ENCODE data around the gene QSOX1. TPM values are rescaled to one million over a fixed set of nuclear protein-coding genes. Genes with fewer than 3 reads are reported as not detected.
"Not testable (repeated sequence)": the region's sequence is repeated elsewhere in the genome, so short reads cannot be mapped to it uniquely, and the experiment has no call there.

The QSOX1 gene
- polyA plus RNA-seq, 1 donor = 50.2 TPM

DNA sequence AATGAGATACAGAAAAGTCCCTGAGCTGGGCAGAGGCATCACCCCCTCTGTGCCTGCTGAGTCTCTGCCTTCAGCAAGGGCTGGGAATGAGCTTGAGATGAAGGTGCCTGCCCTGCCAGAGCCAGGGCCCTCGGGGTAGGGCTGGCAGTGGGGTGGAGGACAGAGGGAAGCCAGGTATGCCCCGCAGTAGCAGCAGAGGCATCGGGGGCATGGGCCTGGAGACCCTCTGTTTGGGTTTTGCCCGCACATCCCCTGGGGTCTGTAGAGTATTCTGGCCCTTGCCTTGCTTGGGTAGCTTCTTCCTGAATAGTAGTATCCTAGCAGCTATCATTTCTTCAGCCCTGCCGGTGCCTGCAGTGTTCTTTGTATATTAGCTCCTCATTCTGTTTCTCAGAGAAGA lies 33.0 kb downstream of the QSOX1 start:
- no peak for DNase-seq

GRCh38 chr1:180188091-180188506 lies 33.4 kb downstream of the QSOX1 start:
- DNase-seq = peak; percentile 66

DNA sequence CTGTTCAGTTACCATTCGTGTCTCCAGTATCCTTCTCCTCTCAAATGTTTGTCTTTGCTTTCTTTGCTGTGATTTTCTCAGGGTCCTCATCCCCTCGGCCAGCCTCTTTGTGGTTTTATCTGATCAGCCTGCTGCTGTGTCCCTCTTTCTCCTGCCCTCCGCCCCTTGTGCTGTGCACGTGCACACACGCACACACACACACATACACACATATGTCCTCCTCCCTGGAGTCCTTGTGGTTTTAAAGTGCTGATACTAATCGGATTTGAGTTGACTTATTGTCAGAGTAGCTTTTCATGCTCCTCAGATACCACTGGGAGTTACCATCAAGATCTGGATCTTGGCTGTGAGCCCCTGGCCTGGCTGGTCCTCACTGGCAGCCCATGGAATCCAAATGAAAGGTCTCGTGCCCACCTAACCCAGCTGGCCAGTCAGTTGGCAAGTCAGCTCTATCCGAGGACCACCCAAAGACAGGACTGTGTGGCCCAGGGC lies 34.1 kb downstream of the QSOX1 start:
- no peak for DNase-seq

GRCh38 chr1:180190091-180190490 lies 35.4 kb downstream of the QSOX1 start:
- no peak for DNase-seq

DNA sequence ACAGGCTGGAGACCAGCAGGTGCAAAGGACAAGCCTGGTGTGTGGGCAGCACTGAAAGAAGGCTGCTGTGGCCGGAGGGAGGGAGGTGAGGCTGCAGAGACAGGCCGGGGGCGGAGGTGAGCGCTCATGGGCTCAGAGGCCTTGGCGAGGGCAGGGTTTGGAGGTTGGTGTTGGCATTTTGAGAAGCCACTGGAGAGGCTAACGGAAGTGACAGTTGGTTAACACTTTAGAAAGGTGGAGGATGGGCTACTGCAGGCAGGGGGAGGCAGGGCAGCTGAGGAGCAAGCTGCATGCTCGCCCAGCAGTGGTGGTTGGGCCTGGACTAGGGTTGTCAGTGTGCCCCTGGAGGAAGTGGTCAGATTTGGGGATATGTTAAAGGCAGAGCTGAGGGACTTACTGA lies 37.5 kb downstream of the QSOX1 start:
- DNase-seq = no peak

DNA sequence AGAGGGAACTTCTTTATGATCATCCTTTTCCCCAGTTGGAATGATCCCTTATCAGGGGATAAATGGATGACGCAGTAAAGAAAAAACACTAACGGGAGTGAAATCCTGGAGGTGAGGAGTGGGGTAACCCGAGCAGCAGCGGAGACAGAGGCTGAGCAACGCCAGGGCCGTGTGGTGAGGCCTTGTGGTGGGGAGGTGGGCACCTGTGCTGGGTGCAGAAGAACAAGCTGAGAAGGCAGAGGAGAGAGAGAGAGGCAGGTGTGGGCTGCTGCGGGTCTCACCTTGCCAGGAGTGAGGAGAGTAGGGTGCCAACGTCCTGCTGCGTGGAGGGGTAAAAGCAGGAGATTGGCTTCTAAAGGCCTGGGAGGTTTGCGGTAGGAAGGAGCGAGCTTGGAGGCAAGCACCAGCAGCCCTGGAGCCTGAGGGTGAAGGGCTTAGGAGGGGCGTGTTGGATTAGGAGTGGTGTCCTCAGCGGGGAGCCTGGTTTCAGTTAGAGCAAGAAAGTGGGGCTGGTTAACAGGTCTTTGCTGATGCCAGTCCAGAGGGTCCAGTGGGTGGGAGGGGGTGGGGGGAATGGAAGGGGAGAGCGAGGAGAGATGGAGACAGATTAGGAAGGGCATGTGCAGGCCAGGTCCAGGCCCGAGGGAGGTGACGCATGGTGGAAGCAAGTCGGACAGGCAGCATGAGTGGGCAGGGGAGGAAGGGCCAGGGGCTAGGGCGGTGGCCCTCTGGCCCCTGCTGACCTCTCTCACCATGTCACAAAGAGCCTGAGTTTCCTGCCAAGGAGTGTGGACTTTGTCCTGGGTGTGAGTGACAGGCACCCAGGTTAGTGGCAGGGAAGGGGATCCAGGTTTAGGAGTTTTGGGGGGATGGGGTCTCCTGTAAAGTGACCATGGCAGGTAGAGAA lies 38.7 kb downstream of the QSOX1 start:
- no peak for DNase-seq

GRCh38 chr1:180194048-180194425 lies 39.4 kb downstream of the QSOX1 start:
- DNase-seq = no peak

- DNase-seq = no peak
Observed at GRCh38 chr1:180194546-180195207, 40.0 kb downstream of the QSOX1 start.

GRCh38 chr1:180195401-180195800 lies 40.7 kb downstream of the QSOX1 start:
- no peak for DNase-seq

DNA sequence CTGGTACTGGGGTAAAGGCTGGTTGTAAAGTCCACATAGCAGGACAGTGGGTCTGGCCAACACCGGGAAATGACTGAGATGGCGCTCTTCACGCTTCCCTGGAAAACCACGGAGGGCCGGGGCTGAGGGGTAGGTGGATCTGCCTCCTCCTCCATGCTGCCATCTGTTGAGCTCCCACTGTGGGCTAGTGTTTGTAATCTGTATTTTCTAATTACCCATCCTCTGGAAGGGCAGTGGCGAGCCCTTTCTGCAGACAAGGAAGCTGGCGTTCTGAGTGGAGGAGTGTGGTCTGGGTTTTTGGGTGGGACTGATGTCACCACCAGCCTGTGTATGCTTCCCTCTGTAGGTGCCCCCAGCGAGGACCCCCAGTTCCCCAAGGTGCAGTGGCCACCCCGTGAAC lies 41.2 kb downstream of the QSOX1 start:
- DNase-seq = no peak

- DNase-seq = no peak
Observed at GRCh38 chr1:180196436-180197003, 41.9 kb downstream of the QSOX1 start.

- no peak for DNase-seq
Observed at GRCh38 chr1:180197231-180197630, 42.6 kb downstream of the QSOX1 start.

DNA sequence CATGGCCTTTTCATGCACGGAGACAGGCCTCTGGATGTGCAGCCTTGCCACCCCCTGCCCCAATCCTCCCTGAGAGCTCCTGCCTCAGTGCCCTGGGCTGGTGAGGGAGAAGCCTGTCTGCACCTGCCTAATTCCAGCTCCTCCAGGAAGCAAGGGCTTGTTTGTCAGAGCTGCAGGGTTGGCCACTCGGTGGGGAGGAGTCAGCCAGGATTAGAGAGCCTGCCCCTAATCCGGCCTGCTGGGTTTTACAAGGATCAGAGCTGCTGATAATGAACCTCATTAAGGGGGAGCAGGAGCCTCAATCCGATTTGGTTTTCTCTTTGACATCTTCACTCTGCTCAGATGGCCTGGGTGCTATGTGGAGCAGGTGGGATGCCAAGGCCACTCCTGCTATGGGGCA lies 43.5 kb downstream of the QSOX1 start:
- DNase-seq = no peak

- DNase-seq = no peak
Observed at GRCh38 chr1:180198611-180199010, 43.9 kb downstream of the QSOX1 start.

DNA sequence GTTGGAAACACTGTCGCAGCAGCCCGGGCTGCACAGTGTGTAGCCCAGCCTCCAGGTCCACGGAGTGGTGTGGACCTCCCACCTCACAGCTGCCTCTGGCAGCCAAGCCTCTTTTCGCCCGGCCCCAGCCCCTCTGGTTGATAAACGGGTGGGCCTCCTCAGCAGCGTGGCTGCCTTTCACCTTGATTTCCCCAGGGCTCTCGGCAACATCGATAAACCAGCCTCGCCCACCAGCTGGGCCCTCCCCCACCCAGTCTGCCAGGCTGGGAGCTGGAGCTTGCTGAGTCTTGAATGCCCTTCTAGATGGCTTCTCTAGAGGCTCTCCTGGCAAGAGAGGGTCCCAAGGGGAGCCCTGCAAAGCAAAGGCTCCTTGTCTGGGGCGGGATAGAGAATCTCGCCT lies 44.3 kb downstream of the QSOX1 start:
- no peak for DNase-seq

DNA sequence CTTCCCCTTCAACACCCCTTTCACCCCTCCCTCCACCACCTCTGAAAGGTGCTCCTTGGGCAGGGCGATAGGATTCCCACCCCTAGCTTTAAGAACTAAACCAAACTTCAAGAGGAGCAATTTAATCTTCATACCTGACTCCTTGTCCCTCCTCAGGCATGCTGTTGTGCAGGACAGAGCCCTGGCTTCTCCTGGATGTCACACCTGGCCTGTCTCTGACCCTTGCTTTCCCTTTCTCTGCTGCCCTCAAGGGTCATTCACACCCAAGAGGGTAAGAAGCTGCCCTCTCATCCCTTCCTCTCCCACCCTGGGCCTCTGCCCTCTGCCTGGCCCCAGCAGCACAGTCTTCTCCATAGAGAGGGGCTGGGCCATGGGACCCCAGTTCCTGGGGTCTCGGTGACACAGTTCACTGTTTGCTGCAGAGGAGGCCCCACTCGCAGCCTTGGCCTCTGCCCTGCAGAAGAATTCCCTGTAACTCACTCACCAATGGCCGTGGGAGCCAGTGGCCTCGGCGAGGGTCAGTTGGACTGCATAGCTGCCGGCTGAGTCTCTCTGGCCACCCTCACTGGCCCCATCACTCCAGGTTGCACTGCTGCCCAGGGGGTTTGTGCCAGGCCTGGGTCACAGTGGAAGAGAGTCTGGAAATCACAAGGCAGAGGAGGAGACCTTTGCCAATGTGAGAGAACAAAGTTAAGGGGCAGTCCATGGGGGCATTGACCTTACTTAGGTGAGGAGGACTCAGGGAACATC lies 47.0 kb downstream of the QSOX1 start:
- no peak for DNase-seq

DNA sequence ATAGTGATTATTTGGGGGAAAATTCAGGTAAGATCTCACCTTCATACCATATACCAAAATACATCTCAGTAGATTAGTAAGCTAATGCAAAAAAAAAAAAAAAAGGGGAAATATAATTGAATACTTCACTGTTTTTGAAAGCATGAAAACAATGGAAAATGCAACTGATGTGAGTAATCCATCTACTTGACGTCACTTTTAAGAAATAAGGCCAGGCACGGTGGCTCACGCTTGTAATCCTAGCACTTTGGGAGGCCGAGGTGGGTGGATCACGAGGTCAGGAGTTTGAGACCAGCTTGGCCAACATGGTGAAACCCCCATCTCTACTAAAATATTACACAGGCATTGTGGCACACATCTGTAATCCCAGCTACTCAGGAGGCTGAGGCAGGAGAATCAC lies 47.9 kb downstream of the QSOX1 start:
- not testable (repeated sequence) for DNase-seq

DNA sequence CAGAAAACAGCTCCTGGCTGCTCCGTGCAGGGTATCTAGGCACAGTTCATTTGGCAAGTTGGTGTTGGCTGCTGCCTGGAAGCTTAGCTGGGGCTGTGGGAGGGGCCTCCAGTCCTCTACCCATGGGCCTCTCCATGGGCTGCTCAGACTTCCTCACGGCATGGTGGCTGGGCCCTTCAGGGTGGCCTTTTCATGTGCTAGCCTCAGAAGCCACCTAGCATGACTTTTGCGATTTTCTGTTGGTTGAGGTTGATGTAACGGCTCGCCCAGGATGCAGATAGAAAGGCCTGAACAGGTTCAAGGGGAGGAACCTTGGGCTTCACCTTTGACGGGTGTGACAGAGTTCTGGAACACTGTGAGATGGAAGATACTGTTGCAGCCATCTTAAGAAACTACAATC lies 49.6 kb downstream of the QSOX1 start:
- no peak for DNase-seq

DNA sequence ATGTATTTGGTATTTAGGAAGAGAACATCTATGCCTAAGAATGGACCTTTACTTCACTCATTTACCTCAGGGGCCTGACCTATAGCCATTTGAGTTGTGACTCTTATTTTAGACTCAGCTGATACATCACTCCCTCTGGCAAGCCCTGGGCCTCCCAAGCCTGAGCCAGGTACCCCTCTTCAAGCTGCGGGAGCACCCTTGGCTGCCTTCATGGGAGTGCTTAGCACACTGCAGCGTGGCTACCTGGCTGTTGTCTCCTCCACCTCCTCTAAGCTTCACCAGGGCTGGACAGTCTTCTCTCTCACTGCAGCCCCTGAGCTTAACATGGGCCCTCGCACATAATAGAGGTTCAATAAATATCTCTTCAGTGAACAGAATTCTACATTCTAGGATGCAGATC lies 51.9 kb downstream of the QSOX1 start:
- no peak for DNase-seq

- DNase-seq = no peak
Observed at GRCh38 chr1:180208264-180208663, 53.6 kb downstream of the QSOX1 start.

DNA sequence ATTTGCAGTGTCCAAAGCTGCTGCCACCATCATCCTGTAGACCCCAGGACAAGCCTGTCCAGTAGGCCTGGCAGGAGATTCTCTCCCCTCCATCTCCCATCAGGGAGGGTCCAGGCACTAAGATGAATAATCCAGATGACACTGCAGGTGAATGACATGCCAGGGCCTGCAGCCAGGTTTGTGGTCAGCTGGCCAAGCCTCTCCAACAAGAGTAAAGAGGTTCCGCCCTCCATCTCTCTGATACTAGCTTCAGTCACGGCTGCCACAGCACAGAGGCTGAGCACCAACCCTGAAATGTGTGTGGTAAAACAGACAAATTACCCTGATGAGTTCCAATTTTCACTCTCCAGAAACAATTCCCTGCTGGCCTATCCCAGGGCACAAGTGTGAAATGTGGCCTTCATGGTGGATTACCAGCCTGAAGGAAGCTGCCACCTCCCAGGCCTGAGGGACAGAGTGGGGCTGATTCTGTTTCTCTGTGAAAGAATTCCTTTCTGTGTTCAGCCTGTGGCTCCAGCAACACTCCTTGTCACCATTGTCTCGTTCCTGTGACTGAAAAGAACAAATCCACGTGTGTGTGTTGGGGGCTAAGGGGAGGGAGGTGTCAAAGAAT lies 55.4 kb downstream of the QSOX1 start:
- no peak for DNase-seq
